A549 (cell line): ENCODE results near the gene NOXA1. TPM values are rescaled to one million over a fixed set of nuclear protein-coding genes. Genes with fewer than 3 reads are reported as not detected.
"Not testable (repeated sequence)": the region's sequence is repeated elsewhere in the genome, so short reads cannot be mapped to it uniquely, and the experiment has no call there.

Experiments used
- ATAC-seq, 2 experiments: fragments of 200-7000 bp in 1 of 2; fragments of >200 bp in 1 of 2; cut with Nextera tagmentation in 1 of 2; cut with Tn5 transposase in 1 of 2; 3 replicates each; pipeline versions ENCODE4 v1.8.0 to v1.9.1; 2018 to 2020; ENCODE audit warnings: mild to moderate bottlenecking in 1 of 2, moderate library complexity in 1 of 2
- CTCF ChIA-PET: fragments of 300-600 bp; sonication (Branson Sonifier 250); formaldehyde crosslinking; extraction: SDS; loops from one replicate; lab custom pipeline; 2021; ENCODE audit warnings: antibody characterized with exemption, inconsistent platforms; lab: Yijun Ruan, JAX
- POLR2A ChIA-PET: fragments of 350-600 bp; formaldehyde crosslinking; extraction: SDS; loops from one replicate; lab custom pipeline; 2021; ENCODE audit warnings: antibody characterized with exemption, inconsistent platforms; lab: Yijun Ruan, JAX
- DNase-seq, 2 experiments: peaks; one replicate each; pipeline versions ENCODE4 v3.0.0 to v3.0.0-alpha.2; 2011 to 2016; ENCODE audit warnings: low read depth in 1 of 2, low spot score in 1 of 2
- FAIRE-seq: peaks from 2 replicates; lab custom pipeline; 2011; peaks lifted over from hg19 to GRCh38; lab: Jason Lieb, UNC
- H3K27ac ChIP-seq, 2 experiments: fragments of >200 bp; sonication (Bioruptor Twin); formaldehyde crosslinking; 3 replicates each; pipeline ENCODE4 v1.5.1; 2016 to 2017
- H3K4me1 ChIP-seq: fragments of >200 bp; sonication (Bioruptor Twin); formaldehyde crosslinking; 3 replicates; pipeline ENCODE4 v1.6.1; 2016
- H3K4me2 ChIP-seq: fragments of >200 bp; sonication (Bioruptor Twin); formaldehyde crosslinking; 3 replicates; pipeline ENCODE4 v1.6.1; 2016
- H3K4me3 ChIP-seq: fragments of >200 bp; sonication (Bioruptor Twin); formaldehyde crosslinking; 3 replicates; pipeline ENCODE4 v1.5.1; 2016
- H3K9me3 ChIP-seq: fragments of >200 bp; sonication (Bioruptor Twin); formaldehyde crosslinking; 3 replicates; pipeline ENCODE4 v1.6.1; 2016
- CHD4 ChIP-seq: fragments of 200-600 bp; sonication (generic); IDR thresholded peaks from 2 replicates; pipeline ENCODE4 v1.6.1; 2016; ENCODE audit warnings: antibody characterized with exemption, mild to moderate bottlenecking, borderline replicate concordance
- GATA3 ChIP-seq: IDR thresholded peaks from 2 replicates; pipeline ENCODE4 v1.6.1; 2012; ENCODE audit warnings: borderline replicate concordance
- HOXA7 ChIP-seq: fragments of 250-450 bp; sonication (Bioruptor Pico); IDR thresholded peaks from 2 replicates; pipeline ENCODE4 v1.5.0; 2020; ENCODE audit warnings: mild to moderate bottlenecking, moderate library complexity
- KDM1A ChIP-seq: fragments of 200-600 bp; sonication (generic); IDR thresholded peaks from 2 replicates; pipeline ENCODE4 v1.6.1; 2016; ENCODE audit warnings: low read depth, mild to moderate bottlenecking
- RFX5 ChIP-seq: fragments of 450-650 bp; IDR thresholded peaks from 2 replicates; pipeline ENCODE4 v1.7.1; 2014; ENCODE audit warnings: antibody characterized with exemption, mild to moderate bottlenecking, moderate library complexity
- SMC3 ChIP-seq: fragments of >200 bp; sonication (Bioruptor Twin); formaldehyde crosslinking; IDR thresholded peaks from 3 replicates; pipeline ENCODE4 v1.6.1; 2018; ENCODE audit warnings: inconsistent platforms
- TFCP2L1 ChIP-seq: fragments of 250-450 bp; sonication (Bioruptor Pico); IDR thresholded peaks from 2 replicates; pipeline ENCODE4 v1.5.0; 2021; ENCODE audit warnings: mild to moderate bottlenecking
- ZSCAN20 ChIP-seq: fragments of 250-450 bp; sonication (Bioruptor Pico); IDR thresholded peaks from 2 replicates; pipeline ENCODE4 v1.8.0; 2022; ENCODE audit warnings: mild to moderate bottlenecking, moderate library complexity
- WGBS: methylation state at CpG from one replicate; pipeline ENCODE4 v1.1.6; 2017; ENCODE audit errors: missing lambda C conversion rate; 5-methylcytosine and 5-hydroxymethylcytosine counted together
- polyA plus RNA-seq, 4 experiments: library from polyadenylated mRNA; depleted of rRNA in 3 of 4; stranded (reverse); fragments of >200 nt; fragmentation: RNase III in 1 of 4; extraction: RNeasy Plus Mini Kit Qiagen cat#74134 plus additional on column Dnase treatment in 1 of 4; gene quantifications; 2 replicates in 3 of 4; 3 replicates in 1 of 4; pipeline ENCODE4 v1.2.3, GENCODE V29; 2011 to 2017
- TF ChIP-seq, protein P1 (sequence below): fragments of 450-650 bp; IDR thresholded peaks from 2 replicates; pipeline ENCODE4 v1.6.1; 2014; ENCODE audit warnings: antibody characterized with exemption
- TF ChIP-seq, protein P2 (sequence below): fragments of 200-600 bp; sonication (generic); IDR thresholded peaks from 2 replicates; pipeline ENCODE4 v1.6.1; 2016; ENCODE audit warnings: antibody characterized with exemption, mild to moderate bottlenecking, moderate library complexity

The NOXA1 gene
- polyA plus RNA-seq, 2 of the 4 experiments (the other 2 are of a cell fraction), result 0.44 to 1.5 TPM

DNA sequence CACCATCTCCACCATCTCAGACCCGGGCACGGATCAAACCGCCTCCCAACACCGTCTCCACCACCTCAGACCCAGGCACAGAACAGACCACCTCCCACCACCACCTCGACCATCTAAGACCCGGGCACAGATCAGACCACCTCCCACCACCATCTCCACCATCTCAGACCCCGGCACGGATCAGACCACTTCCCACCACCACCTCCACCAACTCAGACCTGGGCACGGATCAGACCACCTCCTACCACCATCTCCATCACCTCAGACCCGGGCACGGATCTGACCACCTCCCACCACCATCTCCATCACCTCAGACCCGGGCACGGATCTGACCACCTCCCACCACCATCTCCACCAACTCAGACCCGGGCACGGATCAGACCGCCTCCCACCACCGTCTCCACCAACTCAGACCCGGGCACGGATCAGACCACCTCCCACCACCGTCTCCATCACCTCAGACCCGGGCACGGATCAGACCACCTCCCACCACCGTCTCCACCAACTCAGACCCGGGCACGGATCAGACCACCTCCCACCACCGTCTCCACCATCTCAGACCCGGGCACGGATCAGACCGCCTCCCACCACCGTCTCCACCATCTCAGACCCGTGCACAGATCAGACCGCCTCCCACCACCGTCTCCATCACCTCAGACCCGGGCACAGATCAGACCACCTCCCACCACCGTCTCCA, 43.3 kb downstream of the NOXA1 start:
- H3K4me3 ChIP-seq, CTCF ChIA-PET, H3K27ac ChIP-seq, H3K4me1 ChIP-seq, ATAC-seq, H3K9me3 ChIP-seq, POLR2A ChIA-PET, H3K4me2 ChIP-seq, DNase-seq, FAIRE-seq: not testable (repeated sequence)
- WGBS, result 80% methylated on average over 35 of the region's 35 CpGs

DNA sequence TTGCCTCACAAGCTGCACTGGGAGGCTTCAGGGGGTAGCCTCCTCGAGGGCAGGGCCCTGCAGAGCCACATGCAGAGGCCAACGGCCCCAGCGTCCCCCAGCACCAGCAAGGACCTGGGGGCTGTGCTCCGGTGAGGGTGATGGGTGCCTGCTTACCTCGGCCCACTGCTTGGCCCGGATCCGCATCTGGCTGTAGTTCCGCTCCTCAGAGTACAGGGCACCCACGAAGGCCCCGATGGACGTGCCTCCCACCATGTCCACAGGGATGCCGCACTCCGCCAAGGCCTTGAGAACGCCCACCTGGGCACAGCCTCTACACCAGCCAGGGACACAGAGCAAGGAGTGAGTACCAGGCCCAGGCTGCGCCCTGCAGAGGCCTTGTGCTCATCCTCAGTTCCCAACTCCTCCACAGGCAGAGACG, 44.0 kb downstream of the NOXA1 start:
- H3K4me2 ChIP-seq, result no peak overlapping the region
- ChIA-PET POLR2A (no interaction called here), CTCF (interaction anchor here (0.9 to 1.5 kb wide), 2 partner anchors 39 to 44 kb away, joined by 3 read pairs; partner anchors contain the start of gene EXD3)
- FAIRE-seq, result no peak
- TF ChIP-seq RFX5 (no peak), KDM1A (no peak)
- TF ChIP-seq, protein P1, sequence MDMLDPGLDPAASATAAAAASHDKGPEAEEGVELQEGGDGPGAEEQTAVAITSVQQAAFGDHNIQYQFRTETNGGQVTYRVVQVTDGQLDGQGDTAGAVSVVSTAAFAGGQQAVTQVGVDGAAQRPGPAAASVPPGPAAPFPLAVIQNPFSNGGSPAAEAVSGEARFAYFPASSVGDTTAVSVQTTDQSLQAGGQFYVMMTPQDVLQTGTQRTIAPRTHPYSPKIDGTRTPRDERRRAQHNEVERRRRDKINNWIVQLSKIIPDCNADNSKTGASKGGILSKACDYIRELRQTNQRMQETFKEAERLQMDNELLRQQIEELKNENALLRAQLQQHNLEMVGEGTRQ, result no peak
- no peak for ATAC-seq
- no peaks in the 10 kb centered on the region for H3K4me1 ChIP-seq
- H3K9me3 ChIP-seq, result no peaks in the 10 kb centered on the region
- DNase-seq, result no peak
- H3K4me3 ChIP-seq, result no peak overlapping the region
- H3K27ac ChIP-seq, result no peak overlapping the region
- no CpG with 5 or more reads among the region's 16 CpGs for WGBS

DNA sequence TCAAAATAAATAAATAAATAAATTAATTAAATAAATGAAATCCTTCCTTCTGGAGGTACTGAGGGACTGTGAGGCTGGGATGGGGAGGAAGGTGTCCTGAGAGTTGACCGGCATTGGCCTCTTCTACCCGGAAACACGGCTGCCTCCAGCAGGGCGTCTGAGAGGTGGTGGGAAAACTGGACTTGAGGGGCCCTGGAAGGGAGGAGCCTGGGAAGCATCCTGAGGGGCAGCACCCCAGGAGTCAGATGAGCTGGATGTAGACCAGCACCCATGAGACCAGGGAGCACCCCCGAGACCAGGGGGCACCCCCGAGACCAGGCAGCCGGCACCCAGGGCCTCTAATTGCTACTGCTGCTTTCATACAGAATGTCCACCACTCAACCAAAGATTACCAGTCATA, 44.7 kb downstream of the NOXA1 start:
- TF ChIP-seq CHD4, result no peak
- no peak for TF ChIP-seq GATA3
- DNase-seq (no peak), FAIRE-seq (no peak), ATAC-seq (no peak)
- 98% methylated on average over 4 of the region's 7 CpGs for WGBS
- Histone ChIP-seq H3K4me3 (no peak overlapping the region), H3K9me3 (no peaks in the 10 kb centered on the region), H3K4me1 (no peaks in the 10 kb centered on the region), H3K4me2 (no peak overlapping the region), H3K27ac (no peak overlapping the region)
- POLR2A ChIA-PET, result no interaction called here
- CTCF ChIA-PET, result interaction anchor here (0.9 to 1.5 kb wide), 2 partner anchors 38 to 45 kb away, joined by 3 read pairs; partner anchors contain the start of gene EXD3

- H3K4me3 ChIP-seq, result no peak overlapping the region
- peaks cover 9% of the 10 kb centered on the region for H3K9me3 ChIP-seq
- FAIRE-seq (no peak), ATAC-seq (no peak)
- WGBS, result 86% methylated on average over 7 of the region's 7 CpGs
- no peaks in the 10 kb centered on the region for H3K4me1 ChIP-seq
- no peak for TF ChIP-seq TFCP2L1 (CRISPR knock-in tag)
- TF ChIP-seq, all 56 proteins: peak for 0
- DNase-seq, result no peak
- POLR2A ChIA-PET, result no interaction called here
- no peak overlapping the region for H3K27ac ChIP-seq
- H3K4me2 ChIP-seq, result no peak overlapping the region
- CTCF ChIA-PET, result no interaction called here
Observed at GRCh38 chr9:137470785-137471184, 47.6 kb downstream of the NOXA1 start.

DNA sequence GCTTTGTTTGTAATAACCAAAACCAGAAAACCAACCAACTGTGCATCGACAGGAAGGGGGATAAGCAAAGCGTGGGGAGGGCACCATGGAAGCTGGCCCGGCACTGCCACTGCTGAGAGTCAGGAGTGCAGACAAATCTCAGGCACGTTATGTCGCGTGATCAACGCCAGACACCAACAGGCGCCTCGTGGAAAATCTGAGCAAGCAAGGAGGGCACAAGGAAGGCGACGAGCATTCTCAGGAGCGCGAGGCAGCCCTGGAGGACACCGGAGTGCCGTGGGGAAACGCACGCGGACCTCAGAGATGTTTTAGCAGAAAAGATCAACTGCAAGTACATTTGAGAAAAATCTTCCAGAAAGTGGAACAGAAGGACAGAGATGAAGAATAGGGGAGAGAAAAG, 51.1 kb downstream of the NOXA1 start:
- CTCF ChIA-PET, result interaction anchor here (1.2 to 1.5 kb wide), 2 partner anchors 10 to 15 kb away, joined by 3 to 4 read pairs; no protein-coding TSS in a partner anchor

More for the DNA sequence above, 51.1 kb downstream of the NOXA1 start:
- 77% methylated on average over 18 of the region's 18 CpGs for WGBS
- no peak overlapping the region for H3K27ac ChIP-seq
- no peak for TF ChIP-seq ZSCAN20
- TF ChIP-seq HOXA7 (CRISPR knock-in tag), result no peak
- TF ChIP-seq, protein P2, sequence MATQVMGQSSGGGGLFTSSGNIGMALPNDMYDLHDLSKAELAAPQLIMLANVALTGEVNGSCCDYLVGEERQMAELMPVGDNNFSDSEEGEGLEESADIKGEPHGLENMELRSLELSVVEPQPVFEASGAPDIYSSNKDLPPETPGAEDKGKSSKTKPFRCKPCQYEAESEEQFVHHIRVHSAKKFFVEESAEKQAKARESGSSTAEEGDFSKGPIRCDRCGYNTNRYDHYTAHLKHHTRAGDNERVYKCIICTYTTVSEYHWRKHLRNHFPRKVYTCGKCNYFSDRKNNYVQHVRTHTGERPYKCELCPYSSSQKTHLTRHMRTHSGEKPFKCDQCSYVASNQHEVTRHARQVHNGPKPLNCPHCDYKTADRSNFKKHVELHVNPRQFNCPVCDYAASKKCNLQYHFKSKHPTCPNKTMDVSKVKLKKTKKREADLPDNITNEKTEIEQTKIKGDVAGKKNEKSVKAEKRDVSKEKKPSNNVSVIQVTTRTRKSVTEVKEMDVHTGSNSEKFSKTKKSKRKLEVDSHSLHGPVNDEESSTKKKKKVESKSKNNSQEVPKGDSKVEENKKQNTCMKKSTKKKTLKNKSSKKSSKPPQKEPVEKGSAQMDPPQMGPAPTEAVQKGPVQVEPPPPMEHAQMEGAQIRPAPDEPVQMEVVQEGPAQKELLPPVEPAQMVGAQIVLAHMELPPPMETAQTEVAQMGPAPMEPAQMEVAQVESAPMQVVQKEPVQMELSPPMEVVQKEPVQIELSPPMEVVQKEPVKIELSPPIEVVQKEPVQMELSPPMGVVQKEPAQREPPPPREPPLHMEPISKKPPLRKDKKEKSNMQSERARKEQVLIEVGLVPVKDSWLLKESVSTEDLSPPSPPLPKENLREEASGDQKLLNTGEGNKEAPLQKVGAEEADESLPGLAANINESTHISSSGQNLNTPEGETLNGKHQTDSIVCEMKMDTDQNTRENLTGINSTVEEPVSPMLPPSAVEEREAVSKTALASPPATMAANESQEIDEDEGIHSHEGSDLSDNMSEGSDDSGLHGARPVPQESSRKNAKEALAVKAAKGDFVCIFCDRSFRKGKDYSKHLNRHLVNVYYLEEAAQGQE, result no peak
- no peak for TF ChIP-seq SMC3
- no peak for FAIRE-seq
- no peak overlapping the region for H3K4me2 ChIP-seq
- ATAC-seq, result no peak
- H3K4me3 ChIP-seq, result no peak overlapping the region
- POLR2A ChIA-PET, result no interaction called here
- no peaks in the 10 kb centered on the region for H3K4me1 ChIP-seq
- DNase-seq, result no peak
- H3K9me3 ChIP-seq, result peaks cover 17% of the 10 kb centered on the region
